HCT116 (cell line): ENCODE data around the gene RANBP17.

ENCODE experiments used
- CTCF ChIP-seq, 3 experiments: fragments of 200-600 bp in 1 of 3; sonication (generic) in 1 of 3; IDR thresholded peaks in 2 of 3; conservative IDR thresholded peaks in 1 of 3; 2 replicates each; pipeline ENCODE4 v1.5.1; 2012 to 2017; ENCODE audit warnings: low read depth in 2 of 3, low read length in 2 of 3, antibody characterized with exemption in 1 of 3, borderline replicate concordance in 1 of 3, control low read depth in 1 of 3, mild to moderate bottlenecking in 1 of 3, mixed read lengths in 1 of 3, mixed run types in 1 of 3, moderate library complexity in 1 of 3; ENCODE audit not compliant: insufficient read depth in 1 of 3
- EZH2 ChIP-seq: fragments of 200-600 bp; sonication (generic); IDR thresholded peaks from 2 replicates; pipeline ENCODE4 v1.6.1; 2017; ENCODE audit warnings: antibody characterized with exemption, mixed run types
- JUND ChIP-seq: IDR thresholded peaks from 2 replicates; pipeline ENCODE4 v1.6.1; 2012
- MAX ChIP-seq: IDR thresholded peaks from 2 replicates; pipeline ENCODE4 v1.6.1; 2012
- POLR2A ChIP-seq: IDR thresholded peaks from 2 replicates; pipeline ENCODE4 v1.7.0; 2011; ENCODE audit warnings: borderline replicate concordance; ENCODE audit not compliant: insufficient read depth, insufficient read length; ENCODE audit errors: extremely low read depth
- REST ChIP-seq: IDR thresholded peaks from 2 replicates; pipeline ENCODE4 v1.6.1; 2012; ENCODE audit warnings: low read depth
- SP1 ChIP-seq: IDR thresholded peaks from 2 replicates; pipeline ENCODE4 v1.6.1; 2012; ENCODE audit warnings: low read depth
- ZFX ChIP-seq: fragments of 450-650 bp; IDR thresholded peaks from 2 replicates; pipeline ENCODE4 v1.6.1; 2017

- TF ChIP-seq CTCF (IDR thresholded peaks at IDR 0.05 in 2 of 3, conservative IDR thresholded peaks at IDR 0.05 in 1 of 3; ENCODE audit: borderline replicate concordance in 1 of 3, insufficient read depth in 1 of 3, low read depth in 2 of 3, low read length in 2 of 3) (no peak), POLR2A (no peak), SP1 (no peak), REST (no peak), EZH2 (no peak), MAX (no peak), JUND (no peak), ZFX (no peak)
Observed at GRCh38 chr5:171300358-171300757, 438.5 kb downstream of the RANBP17 start.
